Muscle of leg (tissue), 9 donors: ENCODE data around the gene SNX15. TPM values are rescaled to one million over a fixed set of nuclear protein-coding genes. Genes with fewer than 3 reads are reported as not detected.

Experiments
- polyA plus RNA-seq, 8 donors: library from polyadenylated mRNA; unstranded; fragments of 120-200 nt; gene quantifications; one replicate each; pipeline versions ENCODE4 v1.2.1 to v1.2.3, GENCODE V29; 2013; ENCODE audit warnings: inconsistent platforms in 1 of 8, low replicate concordance in 1 of 8; ENCODE audit not compliant: insufficient read length in 8 of 8, insufficient read depth in 1 of 8
- total RNA-seq: library from RNA; stranded (reverse); fragments of 120-200 nt; gene quantifications from one replicate; pipeline ENCODE4 v1.2.4, GENCODE V29; 2013

SNX15 gene
- total and polyA plus RNA-seq, 9 donors: 18.3 to 29.6 (median 22.3) TPM

Other genes with a start within 250 kb of the SNX15 start
- gene SF1, start 248.9 kb upstream of the SNX15 start, total RNA-seq: 62.3 TPM
- gene SF1, start 248.9 kb upstream of the SNX15 start, polyA plus RNA-seq: 100 to 1,000 TPM; 178 to 267 (median 210) TPM
- gene MAP4K2, start 224.2 kb upstream of the SNX15 start, total RNA-seq: 7.4 TPM
- gene MAP4K2, start 224.2 kb upstream of the SNX15 start, polyA plus RNA-seq: 10 to 100 TPM in 7 of 8 donors, 1 to 10 TPM in 1; 9.9 to 15.5 (median 12.6) TPM
- gene MEN1, start 216.9 kb upstream of the SNX15 start, total RNA-seq: 7.5 TPM
- gene MEN1, start 216.9 kb upstream of the SNX15 start, polyA plus RNA-seq: 10 to 100 TPM; 19.2 to 28.1 (median 23.2) TPM
- gene CDC42BPG, start 182.8 kb upstream of the SNX15 start, total RNA-seq: 0.35 TPM
- 1 to 10 TPM in 3 of 8 donors, under 1 TPM in 5; 0.56 to 2.3 (median 0.96) TPM for gene CDC42BPG, start 182.8 kb upstream of the SNX15 start, polyA plus RNA-seq
- gene EHD1, start 148.8 kb upstream of the SNX15 start, total RNA-seq: 46.1 TPM
- 100 to 1,000 TPM in 4 of 8 donors, 10 to 100 TPM in 4; 86.2 to 117 (median 96.7) TPM for gene EHD1, start 148.8 kb upstream of the SNX15 start, polyA plus RNA-seq
- gene ATG2A, start 110.2 kb upstream of the SNX15 start, total RNA-seq: 7.5 TPM
- 10 to 100 TPM in 7 of 8 donors, 1 to 10 TPM in 1; 10.0 to 16.0 (median 13.0) TPM for gene ATG2A, start 110.2 kb upstream of the SNX15 start, polyA plus RNA-seq
- gene PPP2R5B, start 102.8 kb upstream of the SNX15 start, total RNA-seq: 5.6 TPM
- 10 to 100 TPM; 10.0 to 16.9 (median 12.1) TPM for gene PPP2R5B, start 102.8 kb upstream of the SNX15 start, polyA plus RNA-seq
- not detected for gene GPHA2, start 91.5 kb upstream of the SNX15 start, total RNA-seq
- under 1 TPM in 4 of 8 donors, not detected in 4; 0.15 to 0.53 (median 0.24) TPM for gene GPHA2, start 91.5 kb upstream of the SNX15 start, polyA plus RNA-seq
- not detected for gene MAJIN, start 55.3 kb upstream of the SNX15 start, total RNA-seq
- gene MAJIN, start 55.3 kb upstream of the SNX15 start, polyA plus RNA-seq: not detected
- gene BATF2, start 30.5 kb upstream of the SNX15 start, total RNA-seq: 0.62 TPM
- gene BATF2, start 30.5 kb upstream of the SNX15 start, polyA plus RNA-seq: 1 to 10 TPM in 4 of 8 donors, under 1 TPM in 4; 0.84 to 1.9 (median 1.1) TPM
- 84.6 TPM for gene ARL2, start 13.3 kb upstream of the SNX15 start, total RNA-seq
- gene ARL2, start 13.3 kb upstream of the SNX15 start, polyA plus RNA-seq: 100 to 1,000 TPM in 1 of 8 donors, 10 to 100 TPM in 7; 80.5 to 101 (median 89.1) TPM
- gene SAC3D1, start 13.8 kb downstream of the SNX15 start, total RNA-seq: 6.7 TPM
- 10 to 100 TPM; 12.5 to 16.0 (median 15.1) TPM for gene SAC3D1, start 13.8 kb downstream of the SNX15 start, polyA plus RNA-seq
- gene NAALADL1, start 31.1 kb downstream of the SNX15 start, total RNA-seq: 13.6 TPM
- 10 to 100 TPM in 5 of 8 donors, 1 to 10 TPM in 3; 6.2 to 14.0 (median 10.7) TPM for gene NAALADL1, start 31.1 kb downstream of the SNX15 start, polyA plus RNA-seq
- gene CDCA5, start 56.6 kb downstream of the SNX15 start, total RNA-seq: 6.6 TPM
- gene CDCA5, start 56.6 kb downstream of the SNX15 start, polyA plus RNA-seq: 10 to 100 TPM in 7 of 8 donors, 1 to 10 TPM in 1; 9.7 to 17.0 (median 14.4) TPM
- gene ZFPL1, start 56.8 kb downstream of the SNX15 start, total RNA-seq: 23.2 TPM
- 10 to 100 TPM; 20.6 to 26.3 (median 24.0) TPM for gene ZFPL1, start 56.8 kb downstream of the SNX15 start, polyA plus RNA-seq
- 109 TPM for gene VPS51, start 68.8 kb downstream of the SNX15 start, total RNA-seq
- 100 to 1,000 TPM; 128 to 147 (median 136) TPM for gene VPS51, start 68.8 kb downstream of the SNX15 start, polyA plus RNA-seq
- gene TM7SF2, start 84.4 kb downstream of the SNX15 start, total RNA-seq: 6.5 TPM
- 10 to 100 TPM in 1 of 8 donors, 1 to 10 TPM in 7; 4.1 to 14.4 (median 7.5) TPM for gene TM7SF2, start 84.4 kb downstream of the SNX15 start, polyA plus RNA-seq
- 5.1 TPM for gene ZNHIT2, start 90.3 kb downstream of the SNX15 start, total RNA-seq
- gene ZNHIT2, start 90.3 kb downstream of the SNX15 start, polyA plus RNA-seq: 1 to 10 TPM; 4.2 to 6.0 (median 4.8) TPM
- gene FAU, start 94.7 kb downstream of the SNX15 start, total RNA-seq: 998 TPM
- 1,000 to 10,000 TPM in 7 of 8 donors, 100 to 1,000 TPM in 1; 971 to 1,242 (median 1,085) TPM for gene FAU, start 94.7 kb downstream of the SNX15 start, polyA plus RNA-seq
- gene MRPL49, start 94.9 kb downstream of the SNX15 start, total RNA-seq: 30.3 TPM
- gene MRPL49, start 94.9 kb downstream of the SNX15 start, polyA plus RNA-seq: 10 to 100 TPM; 19.5 to 31.1 (median 25.4) TPM
- gene SYVN1, start 107.1 kb downstream of the SNX15 start, total RNA-seq: 10.0 TPM
- 10 to 100 TPM; 31.1 to 53.4 (median 41.1) TPM for gene SYVN1, start 107.1 kb downstream of the SNX15 start, polyA plus RNA-seq
- not detected for gene SPDYC, start 142.8 kb downstream of the SNX15 start, total RNA-seq
- gene SPDYC, start 142.8 kb downstream of the SNX15 start, polyA plus RNA-seq: under 1 TPM in 1 of 8 donors, not detected in 7; 0.16 TPM
- gene CAPN1, start 154.5 kb downstream of the SNX15 start, total RNA-seq: 46.7 TPM
- 10 to 100 TPM; 69.1 to 90.2 (median 80.1) TPM for gene CAPN1, start 154.5 kb downstream of the SNX15 start, polyA plus RNA-seq
- gene POLA2, start 234.5 kb downstream of the SNX15 start, total RNA-seq: 18.8 TPM
- 10 to 100 TPM; 35.4 to 64.7 (median 51.6) TPM for gene POLA2, start 234.5 kb downstream of the SNX15 start, polyA plus RNA-seq